GM19193 (cell line): Measurements from ENCODE around the gene ALPP.

Source experiments
- POLR2A ChIP-seq: IDR thresholded peaks from 4 replicates; pipeline ENCODE4 v1.6.1; 2011; ENCODE audit not compliant: insufficient read depth, insufficient read length; ENCODE audit errors: extremely low read depth

The ALPP gene

DNA sequence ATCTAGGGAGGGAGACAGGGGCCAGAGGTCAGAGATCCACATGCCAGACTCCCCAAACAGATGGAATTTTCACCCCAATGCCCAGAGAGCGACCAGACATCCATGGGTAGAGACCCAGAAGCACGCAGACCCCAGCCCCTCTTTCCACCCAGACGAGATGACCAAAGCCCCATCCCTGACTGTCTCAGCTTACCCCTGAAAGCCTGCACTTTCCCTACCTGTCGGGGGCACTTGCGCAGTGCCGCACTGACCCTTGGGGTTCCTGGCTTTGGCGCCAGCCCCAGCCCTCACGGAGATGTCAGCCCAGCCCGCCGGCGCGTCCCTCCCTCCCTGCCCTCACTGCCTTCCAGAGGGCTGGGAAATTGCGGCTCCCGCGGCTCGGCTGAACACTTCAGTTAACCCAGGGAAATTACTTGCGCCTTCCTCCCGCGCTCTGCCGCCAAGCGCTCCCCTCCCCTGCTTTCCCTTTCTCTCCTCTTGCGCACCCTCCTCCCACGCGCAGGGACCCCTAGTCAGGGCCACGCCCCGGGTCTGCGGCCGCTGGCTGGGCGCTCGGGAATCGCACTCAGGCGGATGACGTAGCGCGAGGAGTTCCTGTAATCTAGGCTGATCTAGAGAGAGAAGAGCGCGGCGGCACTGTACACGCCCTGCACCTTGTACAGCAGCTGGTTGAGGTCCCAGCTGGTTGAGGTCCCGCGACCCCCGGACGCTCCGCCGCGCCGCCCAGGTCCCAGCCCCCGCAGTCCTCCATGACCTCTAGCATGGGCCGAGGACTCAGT, 40.1 kb downstream of the ALPP start:
- TF ChIP-seq POLR2A, result no peak

- TF ChIP-seq POLR2A, result no peak
Observed at GRCh38 chr2:232419245-232420072, 40.9 kb downstream of the ALPP start.

- no peak for TF ChIP-seq POLR2A
Observed at GRCh38 chr2:232420073-232420454, 41.5 kb downstream of the ALPP start.

DNA sequence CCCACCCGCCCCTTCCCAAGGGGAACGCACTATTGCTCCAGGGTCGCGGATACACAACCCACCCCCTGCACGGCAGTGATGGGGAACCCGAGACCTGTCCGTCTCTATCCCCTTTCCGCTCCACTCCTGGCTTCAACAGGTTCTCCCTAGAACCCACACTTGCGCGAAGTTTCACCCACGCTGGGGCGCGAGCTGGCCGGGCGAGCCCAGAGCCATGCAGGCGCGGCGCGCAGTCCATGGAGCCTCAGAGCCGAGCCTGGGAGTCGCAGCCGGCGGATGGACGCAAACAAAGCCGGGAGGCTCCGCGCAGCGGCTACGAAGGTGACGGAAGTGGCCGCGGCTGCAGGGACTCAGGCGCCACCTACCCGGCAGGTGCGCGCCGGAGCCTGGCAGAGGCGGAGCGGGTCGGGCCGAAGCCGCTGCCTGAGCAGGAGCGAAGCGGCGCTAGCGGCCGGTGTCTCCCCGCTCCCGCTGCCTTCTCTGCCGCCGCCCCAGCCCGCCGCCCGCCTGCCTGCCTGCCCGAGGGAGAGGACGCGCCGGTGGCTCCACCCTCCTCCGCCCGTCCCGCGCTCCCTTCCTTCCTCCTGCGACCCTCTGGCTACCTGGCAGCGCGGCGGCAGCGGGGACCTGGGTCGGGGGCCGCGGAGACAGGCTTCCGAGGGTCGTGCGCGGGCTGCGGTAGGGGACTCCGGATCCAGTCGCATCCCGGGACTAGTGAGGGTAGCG, 42.1 kb downstream of the ALPP start:
- TF ChIP-seq POLR2A, result no peak

DNA sequence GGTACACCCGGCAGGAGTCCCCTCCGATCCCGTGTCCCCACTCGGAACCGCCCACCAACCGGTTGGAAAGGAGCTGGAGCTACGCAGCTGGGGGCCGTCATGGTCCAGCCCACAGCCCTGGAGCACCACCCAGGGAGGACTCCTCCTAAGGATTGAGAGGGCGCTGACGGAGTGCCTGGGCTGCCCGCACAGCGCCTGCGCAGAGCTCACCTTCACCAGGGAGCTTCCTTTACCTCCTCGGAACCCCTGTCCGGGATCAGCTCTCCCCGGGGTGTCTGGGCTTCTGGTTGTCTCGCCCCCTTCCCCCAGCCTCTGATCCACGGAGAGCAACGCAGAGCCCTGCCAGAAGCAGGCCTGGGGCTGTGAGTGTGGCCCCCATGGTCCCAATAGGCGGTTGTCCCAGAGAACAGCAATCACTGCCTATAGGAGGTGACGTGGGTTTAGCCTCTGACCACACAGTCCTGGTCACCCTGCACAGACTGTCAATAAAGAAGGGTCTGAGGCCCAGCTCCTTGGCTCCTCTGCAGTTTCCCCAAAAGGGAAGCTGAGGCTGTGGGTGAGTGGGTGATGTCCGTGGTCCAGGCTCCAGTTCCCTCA, 42.7 kb downstream of the ALPP start:
- TF ChIP-seq POLR2A, result no peak

DNA sequence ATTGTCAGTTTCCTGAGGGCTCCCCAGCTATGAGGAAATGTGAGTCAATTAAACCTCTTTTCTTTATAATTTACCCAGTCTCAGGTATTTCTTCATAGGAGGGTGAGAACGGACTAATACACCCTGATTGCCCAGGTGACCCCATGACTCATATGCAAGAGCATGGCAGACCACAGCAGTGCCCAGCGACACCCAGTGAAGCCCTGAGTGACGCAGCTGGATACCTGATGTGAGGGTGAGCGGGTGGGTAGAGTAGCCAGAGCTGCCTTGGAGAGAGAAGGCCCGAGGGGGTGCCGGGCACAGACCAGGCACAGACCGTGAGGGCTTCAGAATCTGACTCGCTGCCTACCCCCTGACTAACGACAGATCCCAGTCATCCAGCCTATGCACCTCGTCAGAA, 43.5 kb downstream of the ALPP start:
- TF ChIP-seq POLR2A, result no peak

DNA sequence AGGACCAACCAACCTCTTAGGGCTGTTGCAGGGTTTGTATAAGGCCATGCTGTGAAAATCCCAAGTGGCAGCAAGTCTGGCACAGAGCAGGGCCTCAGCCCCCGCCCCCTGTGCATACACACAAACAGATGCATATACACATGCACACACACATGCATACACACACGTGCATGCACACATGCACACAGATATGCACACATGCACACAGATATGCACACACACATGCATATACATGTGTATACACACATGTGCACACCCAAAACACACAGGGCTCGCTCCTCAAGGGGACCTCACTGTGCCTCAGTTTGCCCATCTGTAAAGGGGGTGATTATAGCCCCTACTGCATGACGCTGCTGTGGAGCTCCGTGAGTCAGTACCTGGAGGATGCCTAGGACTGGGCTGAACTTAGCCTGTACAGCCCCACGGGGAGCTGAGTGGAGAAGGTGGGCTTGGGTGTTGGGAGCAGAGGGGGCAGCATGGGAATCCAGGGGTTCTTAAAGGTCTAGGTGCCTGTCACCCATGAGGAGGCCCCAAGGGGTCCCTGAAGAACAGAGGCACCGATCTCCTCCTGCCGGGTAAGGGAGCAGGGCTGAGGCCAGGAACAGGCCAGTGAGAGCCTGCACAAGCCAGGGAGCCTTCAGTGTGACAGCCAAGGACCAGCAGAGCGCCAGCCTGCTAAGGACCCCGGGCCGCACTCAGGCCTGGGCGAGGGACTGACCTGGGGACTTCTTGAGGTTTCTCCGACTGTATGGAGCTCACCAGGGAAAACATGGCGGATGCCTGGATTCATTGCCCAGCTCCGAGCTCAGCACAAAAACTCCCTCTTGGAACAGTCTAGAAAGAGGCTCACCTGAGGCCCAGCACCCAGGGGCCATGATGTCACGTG, 53.4 kb downstream of the ALPP start:
- TF ChIP-seq POLR2A, result no peak
